KBM-7 (cell line): ENCODE measurements around the gene FCRL3.
"Not testable (repeated sequence)": the region's sequence is repeated elsewhere in the genome, so short reads cannot be mapped to it uniquely, and the experiment has no call there.

ENCODE experiments used
- DNase-seq: peaks from one replicate; pipeline ENCODE4 v3.0.0-alpha.2; 2015
- in situ Hi-C: fragments of 300-500 bp; cut with MboI; formaldehyde crosslinking; loops from 2 replicates; pipeline ENCODE4 v1.14.3; 2020; ENCODE audit warnings: low sequenced_read_pairs, low pct_unique_long_range_greater_than_20kb, mixed read lengths

Gene FCRL3, protein sequence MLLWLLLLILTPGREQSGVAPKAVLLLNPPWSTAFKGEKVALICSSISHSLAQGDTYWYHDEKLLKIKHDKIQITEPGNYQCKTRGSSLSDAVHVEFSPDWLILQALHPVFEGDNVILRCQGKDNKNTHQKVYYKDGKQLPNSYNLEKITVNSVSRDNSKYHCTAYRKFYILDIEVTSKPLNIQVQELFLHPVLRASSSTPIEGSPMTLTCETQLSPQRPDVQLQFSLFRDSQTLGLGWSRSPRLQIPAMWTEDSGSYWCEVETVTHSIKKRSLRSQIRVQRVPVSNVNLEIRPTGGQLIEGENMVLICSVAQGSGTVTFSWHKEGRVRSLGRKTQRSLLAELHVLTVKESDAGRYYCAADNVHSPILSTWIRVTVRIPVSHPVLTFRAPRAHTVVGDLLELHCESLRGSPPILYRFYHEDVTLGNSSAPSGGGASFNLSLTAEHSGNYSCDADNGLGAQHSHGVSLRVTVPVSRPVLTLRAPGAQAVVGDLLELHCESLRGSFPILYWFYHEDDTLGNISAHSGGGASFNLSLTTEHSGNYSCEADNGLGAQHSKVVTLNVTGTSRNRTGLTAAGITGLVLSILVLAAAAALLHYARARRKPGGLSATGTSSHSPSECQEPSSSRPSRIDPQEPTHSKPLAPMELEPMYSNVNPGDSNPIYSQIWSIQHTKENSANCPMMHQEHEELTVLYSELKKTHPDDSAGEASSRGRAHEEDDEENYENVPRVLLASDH

GRCh38 chr1:157700732-157701131 is at the start of gene FCRL3:
Gene FCRL3, minus strand, starts transcription at chr1:157700769. Its CDS starts 280 bp downstream, at chr1:157700489.
- no peak for DNase-seq
- in situ Hi-C loops = no loop called here

DNA sequence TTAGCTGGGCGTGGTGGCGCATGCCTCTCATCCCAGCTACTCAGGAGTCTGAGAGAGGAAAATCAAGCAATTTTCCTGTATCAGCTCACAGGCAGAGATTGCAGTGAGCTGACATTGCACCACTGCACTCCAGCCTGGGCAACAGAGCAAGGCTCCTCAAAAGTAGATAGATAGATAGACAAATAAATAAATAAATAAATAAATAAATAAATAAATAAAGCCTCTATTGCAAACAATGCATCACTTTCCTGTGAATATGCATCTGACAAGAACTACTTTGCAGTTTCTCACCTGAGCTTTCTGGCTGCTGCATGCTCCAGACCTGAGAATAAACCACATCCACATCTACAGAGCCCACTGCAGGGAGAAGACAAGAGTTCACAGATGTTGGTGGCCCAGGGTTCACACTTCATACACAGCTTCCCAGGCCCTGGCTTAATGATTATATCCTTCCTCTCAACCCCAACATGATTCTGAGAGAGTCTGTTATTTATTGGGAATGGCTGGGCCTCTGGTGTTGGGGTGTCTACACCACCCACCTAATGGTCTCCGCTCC is 47.8 kb upstream of the FCRL3 start:
- in situ Hi-C loops = no loop called here
- no peak for DNase-seq

DNA sequence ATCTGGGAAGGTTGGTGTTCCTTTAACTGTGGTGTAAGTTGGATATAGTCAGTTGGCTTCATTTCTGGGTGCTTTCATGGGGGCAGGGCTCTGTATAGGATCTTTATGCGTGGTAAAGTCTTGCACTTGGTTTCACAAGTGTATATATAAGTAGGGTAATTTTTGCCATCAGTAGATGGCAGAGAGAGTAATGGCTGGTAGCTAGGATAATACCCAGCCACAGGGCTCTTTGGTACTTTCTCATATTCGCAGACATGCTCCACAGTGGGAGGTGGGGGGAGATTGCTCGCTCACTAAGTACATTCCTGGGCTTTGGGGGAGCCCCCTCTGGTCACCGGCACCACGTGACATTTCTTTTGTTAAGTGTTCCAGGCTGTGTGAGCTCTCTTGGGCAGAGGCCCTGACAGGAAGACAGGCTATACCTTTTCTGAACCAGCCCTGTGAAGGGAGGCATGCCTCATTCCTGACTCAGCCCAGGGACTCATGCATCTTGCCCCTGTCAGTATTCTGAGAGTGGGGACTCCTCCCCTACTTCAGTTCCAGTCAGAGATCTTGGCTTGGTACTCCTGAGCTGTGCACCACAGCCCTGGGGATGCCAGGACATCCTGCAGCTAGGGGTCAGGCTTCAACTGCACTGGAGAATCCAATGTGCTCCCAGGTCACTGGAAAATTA is 38.8 kb upstream of the FCRL3 start:
- DNase-seq = no peak
- in situ Hi-C loops = no loop called here

GRCh38 chr1:157735991-157736390 is 35.4 kb upstream of the FCRL3 start:
- in situ Hi-C loops, DNase-seq: not testable (repeated sequence)

- in situ Hi-C loops = no loop called here
- no peak for DNase-seq
These were observed 33.8 kb upstream of the FCRL3 start for GRCh38 chr1:157734321-157734720.

DNA sequence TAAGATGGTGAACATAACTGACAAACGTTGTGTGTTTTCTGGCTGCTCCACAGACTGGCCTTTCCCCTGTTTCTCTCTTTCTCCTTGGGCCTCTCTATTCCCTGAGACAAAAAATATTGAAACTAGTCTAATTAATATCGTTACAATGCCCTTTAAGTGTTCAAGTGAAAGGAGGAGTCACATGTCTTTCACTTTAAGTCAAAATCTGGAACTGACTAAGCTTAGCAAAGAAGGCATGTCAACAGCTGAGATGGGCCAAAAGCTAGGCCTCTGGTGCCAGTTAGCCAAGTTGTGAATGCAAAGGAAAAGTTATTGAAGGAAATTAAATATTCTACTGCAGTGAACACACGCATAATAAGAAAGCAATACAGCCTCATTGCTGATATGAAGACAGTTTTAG is 32.2 kb upstream of the FCRL3 start:
- DNase-seq = no peak
- in situ Hi-C loops = no loop called here

- in situ Hi-C loops = no loop called here
- DNase-seq = peak; percentile 1
These were observed 24.6 kb upstream of the FCRL3 start for GRCh38 chr1:157725221-157725577.

GRCh38 chr1:157724537-157725220 is 24.1 kb upstream of the FCRL3 start:
- no peak for DNase-seq
- in situ Hi-C loops = no loop called here

DNA sequence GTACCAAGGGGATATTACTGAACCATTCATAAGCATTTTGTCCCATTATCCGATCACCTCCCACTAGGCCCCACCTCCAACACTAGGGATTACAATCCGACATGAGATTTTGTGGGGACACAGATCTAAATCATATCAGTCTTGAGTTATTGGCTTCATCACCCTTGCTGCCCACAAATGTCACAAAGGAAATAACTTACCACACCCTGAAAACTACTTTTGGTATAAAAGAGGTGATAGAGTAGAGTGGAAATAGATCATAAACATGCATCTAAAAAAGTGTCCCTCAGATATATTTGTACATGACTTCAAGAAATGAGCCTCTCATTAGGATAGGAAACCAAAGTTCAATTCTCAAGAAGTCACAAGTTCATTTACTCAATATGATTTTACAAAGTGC is 22.6 kb upstream of the FCRL3 start:
- in situ Hi-C loops = no loop called here

GRCh38 chr1:157721985-157722384 is 21.4 kb upstream of the FCRL3 start:
- DNase-seq = no peak
- in situ Hi-C loops = no loop called here

More for the DNA sequence above, 22.6 kb upstream of the FCRL3 start:
- DNase-seq = no peak

DNA sequence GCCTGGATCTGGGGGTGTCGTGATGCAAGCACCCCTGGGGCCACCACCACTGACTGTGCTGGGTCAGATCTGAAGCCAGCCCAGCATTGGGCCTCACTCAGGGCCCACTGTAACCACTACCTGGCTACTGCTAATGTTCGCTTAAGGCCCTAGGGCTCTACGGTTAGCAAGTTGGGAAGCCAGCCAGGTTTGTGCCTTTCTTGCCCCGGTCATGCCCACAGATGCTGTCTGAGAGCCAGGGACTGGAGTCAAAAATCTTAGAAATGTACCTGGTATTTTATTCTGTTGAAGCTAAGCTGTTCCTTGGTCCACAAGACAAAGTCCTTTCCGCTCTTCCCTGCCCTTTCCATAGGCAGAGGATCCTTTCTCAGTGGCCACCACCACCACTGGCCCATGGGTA is 15.2 kb upstream of the FCRL3 start:
- in situ Hi-C loops = no loop called here
- DNase-seq = no peak

GRCh38 chr1:157711802-157712201 is 11.2 kb upstream of the FCRL3 start:
- in situ Hi-C loops = no loop called here
- DNase-seq = no peak

DNA sequence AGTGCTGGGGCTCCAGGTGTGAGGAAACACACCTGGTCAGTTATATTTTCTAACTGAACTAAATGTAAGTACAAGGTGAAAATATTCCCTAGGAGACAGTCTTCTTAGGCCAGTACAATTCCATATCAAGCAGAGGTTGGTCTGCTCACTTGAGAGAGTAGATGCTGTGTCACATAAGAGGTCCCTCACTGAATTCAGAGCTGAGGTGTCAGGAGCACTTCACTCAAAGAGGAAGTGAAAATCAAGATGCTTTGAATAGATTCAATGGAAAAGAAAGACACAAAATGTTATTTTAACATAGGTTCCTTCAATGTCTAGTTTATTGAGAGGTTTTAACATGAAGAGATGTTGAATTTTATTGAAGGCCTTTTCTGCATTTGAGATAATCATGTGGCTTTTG is 4.3 kb upstream of the FCRL3 start:
- in situ Hi-C loops = no loop called here
- no peak for DNase-seq

GRCh38 chr1:157703981-157704380 is 3.4 kb upstream of the FCRL3 start:
- DNase-seq = no peak
- in situ Hi-C loops = no loop called here

GRCh38 chr1:157702308-157702825 is 1.8 kb upstream of the FCRL3 start:
- DNase-seq = no peak
- in situ Hi-C loops = no loop called here

GRCh38 chr1:157700305-157700704 is 264 bp downstream of the FCRL3 start:
- in situ Hi-C loops = no loop called here
- no peak for DNase-seq

DNA sequence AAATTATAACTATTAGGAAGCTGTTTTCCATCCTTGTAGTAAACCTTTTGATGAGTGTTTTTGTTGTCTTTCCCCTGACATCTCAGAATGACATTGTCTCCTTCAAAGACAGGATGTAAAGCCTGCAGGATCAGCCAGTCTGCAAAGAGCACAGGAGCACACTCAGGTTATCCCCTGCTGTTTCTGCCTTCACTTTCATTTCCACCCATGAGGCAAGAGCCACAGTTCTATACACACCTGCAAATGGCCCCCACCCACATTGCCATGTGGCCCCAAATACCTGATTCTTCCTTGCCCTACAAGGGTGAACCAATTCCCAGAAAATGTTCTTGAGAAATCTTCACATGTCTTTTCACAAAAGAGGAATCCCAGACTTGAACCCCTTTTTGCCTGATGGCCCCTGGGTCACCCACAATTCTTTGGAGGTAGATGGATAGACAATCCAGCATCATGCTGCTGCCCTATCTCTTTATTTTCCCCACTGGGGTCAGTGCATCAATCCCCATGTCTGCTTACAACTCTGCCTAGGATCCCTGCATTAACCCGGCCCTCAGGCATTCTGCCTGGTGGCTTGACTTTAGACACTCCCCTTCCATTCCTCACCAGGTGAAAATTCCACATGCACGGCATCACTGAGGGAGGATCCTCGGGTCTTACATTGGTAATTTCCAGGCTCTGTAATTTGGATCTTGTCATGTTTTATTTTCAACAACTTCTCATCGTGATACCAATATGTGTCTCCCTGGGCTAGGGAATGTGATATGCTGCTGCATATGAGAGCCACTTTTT is 2.6 kb downstream of the FCRL3 start:
- no peak for DNase-seq
- in situ Hi-C loops = no loop called here

DNA sequence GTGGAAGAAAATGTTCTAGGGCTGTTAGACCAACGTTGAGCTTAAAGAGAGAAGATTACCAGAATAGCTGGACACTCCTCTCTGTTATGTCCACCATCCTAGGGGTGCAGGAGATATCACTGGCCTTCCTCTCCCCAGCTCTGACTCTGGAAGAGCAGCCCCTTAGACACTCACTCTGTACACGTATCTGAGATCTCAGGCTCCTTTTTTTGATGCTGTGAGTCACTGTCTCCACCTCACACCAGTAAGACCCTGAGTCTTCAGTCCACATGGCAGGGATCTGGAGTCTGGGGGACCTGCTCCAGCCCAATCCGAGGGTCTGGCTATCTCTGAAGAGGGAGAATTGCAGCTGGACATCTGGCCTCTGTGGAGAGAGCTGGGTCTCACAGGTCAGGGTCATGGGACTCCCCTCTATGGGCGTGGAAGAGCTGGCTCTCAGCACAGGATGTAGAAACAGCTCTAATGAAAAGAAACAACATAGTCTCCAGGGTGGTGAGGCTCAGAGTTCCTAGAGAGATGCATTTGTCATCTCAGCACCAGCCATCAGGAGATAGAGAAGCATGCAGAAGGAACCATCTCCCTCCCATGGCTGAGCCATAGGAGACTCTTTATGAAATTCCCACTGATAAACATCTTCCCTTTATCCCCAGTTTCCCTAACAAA is 3.5 kb downstream of the FCRL3 start:
- in situ Hi-C loops = no loop called here
- DNase-seq = no peak
